ENCODE results near the gene SAE1.

- TF ChIP-seq CTCF (conservative IDR thresholded peaks at IDR 0.05; ENCODE audit: low read depth, low read length) (no peak), POLR2A (IDR thresholded peaks at IDR 0.05; ENCODE audit: low read depth, low read length) (peak; percentile 55), RAD21 (IDR thresholded peaks at IDR 0.05; ENCODE audit: low read length) (no peak), MAZ (IDR thresholded peaks at IDR 0.05; ENCODE audit: borderline replicate concordance, low read depth, low read length) (no peak), MXI1 (IDR thresholded peaks at IDR 0.05; ENCODE audit: borderline replicate concordance, low read depth, low read length) (no peak)
Observed at GRCh38 chr19:47226426-47227351, 96.1 kb downstream of the SAE1 start.

Data from IMR-90 (cell line).